ENCODE data around the gene CCR5AS.

GRCh38 chr3:46442576-46443530, 36.0 kb upstream of the CCR5AS start:
- TF ChIP-seq CTCF (IDR thresholded peaks at IDR 0.05) (peak; percentile 66), EZH2 (IDR thresholded peaks at IDR 0.05) (no peak)

Measured in neural progenitor cell (in vitro differentiated cells).